GM18508 (cell line): ENCODE measurements around the gene FRMD5.

Experiments
- ATAC-seq: cut with Tn5 transposase; IDR thresholded peaks from one replicate; pipeline ENCODE4 v1.9.1; 2021; ENCODE audit warnings: moderate number of reproducible peaks; ENCODE audit not compliant: insufficient read depth, unreplicated experiment

Gene FRMD5

DNA sequence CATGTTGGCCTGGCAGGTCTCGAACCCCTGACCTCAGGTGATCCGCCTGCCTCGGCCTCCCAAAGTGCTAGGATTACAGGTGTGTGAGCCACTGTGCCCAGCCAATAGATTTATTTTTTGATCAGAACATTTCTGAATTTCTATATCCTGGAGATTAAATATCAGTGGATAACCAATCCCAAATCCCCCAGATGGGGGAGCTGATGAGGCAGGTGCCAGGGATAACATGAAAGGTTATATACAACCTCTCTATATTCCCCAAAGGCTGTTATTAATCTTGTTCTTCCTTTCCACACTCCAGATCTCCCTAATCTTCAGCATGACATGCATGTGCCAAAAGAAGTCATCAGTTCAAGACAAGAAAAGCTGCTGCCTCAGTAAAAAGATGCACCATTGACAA, 256.0 kb downstream of the FRMD5 start:
- no peak for ATAC-seq

DNA sequence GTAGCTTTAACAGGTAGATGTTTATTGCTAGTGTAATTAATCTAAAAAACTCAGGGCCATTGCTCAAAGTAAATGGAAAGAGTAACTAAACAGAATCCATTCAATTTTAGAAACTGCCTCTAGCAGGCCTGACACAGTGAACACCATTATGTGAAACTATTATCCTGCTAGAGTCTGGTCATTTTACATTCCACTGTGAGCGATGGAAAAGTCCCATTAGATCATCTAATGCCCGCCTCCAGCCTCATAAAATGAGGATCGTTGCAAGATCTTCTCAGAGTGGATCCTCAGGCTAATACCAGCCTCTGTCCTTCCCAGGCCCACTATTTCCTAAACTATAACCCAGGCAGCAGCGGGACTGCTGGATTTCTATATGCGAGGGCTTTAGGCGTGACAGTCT, 260.6 kb downstream of the FRMD5 start:
- no peak for ATAC-seq

DNA sequence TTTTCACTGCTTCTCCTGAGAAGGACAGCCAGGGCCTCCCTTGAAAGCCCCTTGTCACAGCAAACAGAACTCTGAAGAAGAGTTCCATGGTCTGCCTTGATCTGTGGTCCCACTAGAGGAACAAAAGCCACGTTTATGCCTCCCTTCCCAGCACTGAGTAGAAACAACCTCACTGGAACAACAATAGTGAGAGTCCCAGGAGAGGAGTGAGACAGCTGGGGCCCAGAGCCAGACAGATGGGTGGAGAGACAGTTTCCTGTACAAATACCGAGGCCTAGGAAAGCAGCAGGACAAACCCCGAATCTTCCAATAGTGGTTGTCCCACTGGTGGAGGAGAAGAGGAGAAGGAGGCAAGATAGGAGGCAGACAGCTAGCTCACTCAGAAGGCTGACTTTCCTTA, 262.2 kb downstream of the FRMD5 start:
- no peak for ATAC-seq

DNA sequence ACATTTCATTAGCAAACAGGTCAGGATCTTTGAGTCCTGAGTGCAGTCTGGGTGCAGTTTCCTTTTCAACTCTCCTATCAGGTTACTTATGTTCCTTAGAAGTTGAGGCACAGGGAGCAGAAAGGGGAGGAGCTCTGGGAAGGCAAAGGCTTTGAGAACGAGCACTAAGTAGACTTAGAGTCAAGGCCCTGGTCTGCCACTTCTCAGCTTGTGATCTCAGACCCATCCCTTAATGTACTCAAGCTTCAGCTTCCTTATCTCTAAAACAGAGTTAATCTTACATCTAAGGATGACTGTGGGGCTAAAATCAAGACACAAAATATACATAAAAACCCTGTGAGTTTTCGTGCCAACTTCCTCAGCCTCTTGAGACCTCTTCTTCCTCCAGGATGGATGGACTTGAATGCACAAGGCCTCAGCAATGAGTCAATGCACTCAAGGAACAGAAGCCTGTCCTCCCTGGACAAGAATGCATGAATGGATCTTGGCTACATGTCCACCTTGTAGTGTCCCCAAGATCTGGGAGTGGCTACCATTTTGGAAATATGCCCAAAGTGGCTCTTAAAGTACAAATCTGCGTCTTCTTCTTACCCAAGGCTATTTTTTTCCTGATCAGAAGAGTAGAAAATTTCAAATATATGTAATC, 263.2 kb downstream of the FRMD5 start:
- ATAC-seq, result no peak

DNA sequence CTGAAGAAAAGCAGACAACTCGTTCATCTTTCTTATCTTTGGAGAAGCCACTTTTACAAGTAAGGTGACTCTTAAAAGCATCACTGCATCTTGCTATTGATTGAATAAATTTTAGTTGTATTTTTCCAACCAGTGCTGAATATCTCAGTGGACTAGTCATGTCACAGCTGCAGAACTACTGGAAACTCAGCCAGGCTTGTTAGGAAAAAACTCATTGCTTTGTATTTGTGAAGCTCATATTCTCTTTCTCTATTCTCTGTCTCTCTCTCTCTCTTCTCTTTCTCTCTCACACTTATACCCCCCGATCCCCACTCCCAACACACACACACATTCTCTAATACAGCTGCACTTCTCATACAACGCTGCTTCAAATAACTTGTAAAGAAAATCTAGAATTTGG, 264.0 kb downstream of the FRMD5 start:
- ATAC-seq, result no peak

DNA sequence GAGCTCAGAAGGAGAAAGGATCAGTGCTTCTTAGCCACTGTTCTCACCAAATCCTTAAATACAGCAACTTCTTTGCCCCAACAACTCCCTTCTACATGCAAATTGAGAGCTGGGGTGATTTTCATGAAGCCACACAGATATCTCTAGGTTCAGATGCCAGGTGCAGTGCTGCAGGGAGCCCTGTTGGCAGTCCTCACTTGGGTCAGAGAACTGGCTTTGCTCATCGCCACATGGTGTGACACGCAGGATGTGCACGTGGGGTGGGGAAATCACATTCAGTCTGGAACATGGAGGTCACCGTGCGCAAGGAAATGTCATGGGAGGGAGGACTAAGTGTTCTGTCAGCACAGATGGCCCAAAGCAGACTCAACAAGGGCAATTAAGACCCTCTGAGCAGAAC, 264.5 kb downstream of the FRMD5 start:
- ATAC-seq, result no peak

DNA sequence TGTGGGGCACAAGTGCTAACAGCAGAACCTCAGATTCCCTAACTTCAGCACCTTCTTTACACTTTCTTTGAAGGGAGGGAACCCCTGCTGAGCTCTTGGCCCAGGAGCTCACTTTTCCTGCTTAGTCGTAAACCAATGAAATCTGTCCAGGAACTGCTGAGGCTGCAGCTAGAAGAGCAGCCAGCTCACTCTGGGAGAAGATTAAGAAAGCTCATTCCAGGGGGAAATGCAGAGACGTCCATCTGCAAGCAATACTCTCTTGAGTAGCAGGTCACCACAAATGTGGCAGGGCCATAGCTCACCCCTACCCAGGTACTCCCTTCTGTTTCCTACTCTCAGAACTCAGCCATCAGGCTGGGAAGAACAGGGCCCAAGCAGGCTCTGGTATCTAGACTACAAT, 265.0 kb downstream of the FRMD5 start:
- no peak for ATAC-seq

DNA sequence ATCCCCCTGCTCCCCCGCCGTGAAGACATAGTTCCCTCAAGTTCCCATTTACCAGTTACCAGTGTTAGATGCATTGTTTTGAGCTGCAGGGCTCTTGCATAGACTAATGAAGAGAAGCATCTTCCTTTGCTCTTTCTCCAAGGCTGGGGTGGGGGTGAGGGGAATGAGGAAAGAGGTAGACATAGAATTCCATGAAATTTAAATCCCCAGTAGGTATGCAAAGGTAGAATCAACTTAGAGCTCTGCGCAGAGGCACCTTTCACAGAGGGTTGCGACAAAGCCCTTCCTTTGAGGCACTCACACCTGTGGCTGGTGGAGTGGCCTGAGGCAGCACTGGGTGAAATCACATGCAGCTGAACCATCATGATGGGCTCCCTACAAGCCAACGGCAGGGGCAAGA, 266.9 kb downstream of the FRMD5 start:
- no peak for ATAC-seq

DNA sequence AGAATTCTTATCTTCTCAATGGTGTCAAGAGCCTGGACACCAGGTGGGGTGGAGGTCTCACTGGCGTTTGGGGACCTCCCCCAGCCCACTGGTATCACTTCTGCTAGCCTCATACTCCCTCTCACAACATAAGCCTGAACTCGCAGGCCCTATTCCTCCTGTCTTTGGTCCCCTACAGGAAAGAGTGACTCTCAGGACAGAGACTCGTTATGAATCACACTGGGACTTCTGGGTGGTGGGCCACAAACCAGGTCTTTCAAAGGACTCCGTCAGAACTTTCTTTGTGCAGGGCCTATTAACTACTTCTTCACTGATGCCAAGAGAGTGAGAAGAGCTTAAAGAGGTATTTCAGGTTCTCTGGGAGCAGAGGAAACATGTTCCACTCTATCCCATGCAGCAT, 267.9 kb downstream of the FRMD5 start:
- no peak for ATAC-seq

DNA sequence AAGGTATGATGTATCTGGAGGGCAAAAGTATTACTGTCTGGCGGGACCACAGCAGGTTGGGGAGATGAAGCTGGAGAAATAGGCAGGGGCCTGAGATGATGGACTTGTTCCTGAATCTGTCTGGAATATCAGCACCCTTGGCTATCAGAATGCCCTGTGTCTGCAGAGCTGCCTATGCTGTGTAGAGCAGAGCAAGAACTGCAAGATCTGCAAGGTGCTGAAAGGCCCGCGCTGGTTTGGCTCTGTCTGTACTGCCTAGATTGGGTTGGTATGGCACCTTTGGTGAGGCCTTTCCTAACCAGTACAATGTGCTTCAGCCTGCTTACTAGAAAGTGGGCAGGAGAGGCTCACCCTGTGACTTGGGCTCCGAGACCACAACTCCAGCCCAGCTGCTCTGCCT, 271.5 kb downstream of the FRMD5 start:
- ATAC-seq, result no peak

DNA sequence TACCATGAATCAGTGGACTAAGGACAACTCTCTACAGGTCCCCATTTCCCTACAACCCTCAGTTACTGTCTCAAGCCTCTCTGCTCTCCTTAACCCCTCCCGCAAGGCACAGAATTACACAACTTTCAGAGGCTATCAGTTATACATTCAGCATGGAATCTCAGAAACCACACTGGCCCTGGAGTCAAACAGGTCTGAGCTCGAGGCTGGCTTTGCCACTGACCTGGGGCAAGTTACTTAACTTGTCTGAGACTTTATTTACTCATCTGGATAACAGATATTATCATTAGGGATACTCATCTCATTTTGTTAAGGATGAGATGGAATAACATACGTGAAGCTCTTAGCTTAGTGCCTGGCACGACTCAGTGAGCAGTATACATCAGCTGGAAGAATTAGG, 273.1 kb downstream of the FRMD5 start:
- no peak for ATAC-seq

DNA sequence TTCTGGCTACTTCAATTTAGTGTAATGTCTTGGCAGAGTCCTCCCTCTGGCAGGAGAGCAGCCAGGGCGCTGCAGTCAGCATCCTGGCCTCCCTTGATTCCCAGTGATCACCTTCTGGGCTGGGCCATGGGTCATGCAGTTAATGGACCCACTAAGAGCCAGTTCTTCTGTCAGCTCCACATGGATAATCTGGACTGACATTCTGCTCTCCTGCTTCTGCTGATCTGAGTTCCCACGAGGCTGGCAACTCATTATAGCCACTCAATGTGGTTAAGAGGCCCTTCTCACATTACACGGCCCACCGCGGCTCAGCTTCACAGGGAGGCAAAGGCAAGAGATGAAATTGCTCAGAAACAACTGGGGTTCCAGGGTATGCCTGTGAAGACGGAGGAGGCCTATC, 274.3 kb downstream of the FRMD5 start:
- ATAC-seq, result no peak

DNA sequence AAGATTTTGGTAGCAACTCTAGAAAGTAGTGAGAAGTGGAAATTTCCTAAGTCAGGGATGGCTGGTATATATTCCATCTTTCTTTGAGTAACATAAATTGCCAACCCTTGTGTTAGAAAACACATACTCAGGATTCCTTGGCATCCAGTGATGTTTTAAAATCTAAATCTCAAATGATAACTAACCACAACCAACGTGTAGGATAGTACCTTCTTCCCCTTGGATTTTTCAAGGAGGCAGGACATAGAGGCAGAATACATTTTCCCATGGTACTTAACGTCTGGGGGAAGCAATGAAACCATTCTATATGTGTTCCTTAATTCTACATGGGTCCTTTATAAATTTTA, 274.8 kb downstream of the FRMD5 start:
- no peak for ATAC-seq

DNA sequence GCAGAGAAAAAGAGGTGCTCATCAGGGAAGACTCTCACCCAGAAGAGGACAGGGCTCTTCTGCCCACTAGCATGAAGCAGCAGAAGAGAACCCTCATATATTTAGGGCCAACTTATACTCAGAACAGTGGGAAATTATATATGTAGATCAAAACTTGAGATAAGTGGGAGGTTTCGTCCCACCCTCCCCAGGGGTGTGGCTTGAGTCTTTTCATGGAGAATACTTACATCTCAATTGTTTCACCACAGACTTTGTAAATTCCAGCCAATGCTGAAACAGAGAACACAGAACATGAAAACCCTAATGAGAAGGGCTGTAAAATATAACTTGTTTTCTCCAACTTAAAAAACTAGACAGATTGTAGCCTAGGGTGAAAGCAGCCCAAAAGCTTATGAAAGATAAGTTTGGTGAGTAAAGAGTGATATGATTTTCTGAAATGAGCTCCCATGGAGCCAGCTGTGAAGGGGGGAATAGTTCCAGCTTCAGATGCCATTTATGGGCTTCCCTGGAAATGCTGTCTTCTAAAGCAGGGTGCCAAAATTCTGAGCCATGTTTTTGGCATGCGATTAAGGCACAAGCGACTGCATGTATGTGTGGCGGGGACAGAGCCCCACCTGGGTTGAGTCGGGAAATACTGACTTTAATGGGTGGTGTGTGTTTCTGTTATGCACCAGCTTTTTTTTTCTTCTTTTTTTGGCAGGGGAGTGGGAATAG, 275.4 kb downstream of the FRMD5 start:
- ATAC-seq, result no peak

DNA sequence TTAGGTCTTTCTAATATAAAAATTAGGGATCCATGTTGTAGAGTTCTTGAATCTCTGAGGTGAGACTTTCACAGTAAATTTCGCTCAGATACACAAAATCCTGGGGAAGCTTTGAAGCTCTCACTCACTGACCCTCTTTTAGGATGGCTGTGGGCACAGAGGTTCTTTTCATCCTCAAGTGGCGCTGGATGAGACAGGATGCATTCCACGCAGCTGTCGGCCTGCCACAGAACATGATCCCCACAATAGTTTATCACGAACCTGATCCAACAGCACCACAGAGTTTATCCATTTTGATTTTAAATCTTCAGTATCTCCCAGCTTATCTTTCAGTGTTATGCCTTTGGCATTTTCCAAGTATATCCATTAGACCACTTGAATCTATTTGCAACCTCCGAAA, 276.4 kb downstream of the FRMD5 start:
- ATAC-seq, result no peak

DNA sequence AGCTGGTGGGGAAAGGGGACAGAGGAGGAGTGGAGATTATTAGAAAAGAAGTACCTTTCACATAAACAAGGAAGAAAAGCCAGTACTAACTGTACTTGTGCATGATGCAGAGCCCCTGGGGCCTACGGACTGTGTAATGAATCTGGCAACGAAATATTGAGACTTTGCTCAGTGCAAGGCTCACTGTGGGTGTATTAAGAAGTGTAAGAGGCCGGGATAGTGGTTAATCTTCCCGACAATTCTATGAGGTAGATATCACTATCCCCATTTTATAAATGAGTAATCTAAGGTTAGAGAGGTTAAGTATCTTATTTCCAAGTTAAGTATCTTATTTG, 278.8 kb downstream of the FRMD5 start:
- ATAC-seq, result no peak

DNA sequence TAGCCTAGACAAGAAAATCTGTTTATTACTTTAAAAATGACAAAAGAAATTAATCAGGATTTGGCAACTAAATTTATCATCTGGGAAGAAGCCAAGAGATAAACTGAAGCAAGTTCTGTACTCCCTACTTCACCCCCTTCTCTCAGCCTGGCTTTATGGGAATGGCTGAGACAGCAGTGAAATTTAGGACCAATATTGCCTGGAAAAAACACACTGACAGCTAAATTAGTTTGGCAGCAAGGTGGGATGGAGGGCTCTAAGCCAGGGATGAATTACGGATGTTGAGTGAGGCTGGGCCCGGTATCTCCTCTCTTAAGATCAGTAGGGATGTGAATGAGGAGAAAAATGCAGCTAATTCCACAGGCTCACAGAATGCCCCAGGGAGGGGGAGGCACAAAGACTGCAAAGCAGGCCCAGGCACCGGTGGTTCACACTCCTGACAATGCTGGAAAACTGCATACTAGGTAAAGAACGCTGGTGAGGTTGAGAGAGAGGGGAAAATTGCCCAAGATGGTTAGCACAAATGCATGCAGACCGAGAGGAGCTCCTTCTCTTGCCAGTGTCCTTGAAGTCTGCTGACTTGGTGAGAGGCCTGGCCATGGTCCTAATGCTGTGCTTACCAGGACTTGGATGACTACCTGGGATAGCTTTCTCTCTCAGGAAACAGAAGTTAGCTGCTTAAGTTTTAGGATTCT, 279.3 kb downstream of the FRMD5 start:
- no peak for ATAC-seq

DNA sequence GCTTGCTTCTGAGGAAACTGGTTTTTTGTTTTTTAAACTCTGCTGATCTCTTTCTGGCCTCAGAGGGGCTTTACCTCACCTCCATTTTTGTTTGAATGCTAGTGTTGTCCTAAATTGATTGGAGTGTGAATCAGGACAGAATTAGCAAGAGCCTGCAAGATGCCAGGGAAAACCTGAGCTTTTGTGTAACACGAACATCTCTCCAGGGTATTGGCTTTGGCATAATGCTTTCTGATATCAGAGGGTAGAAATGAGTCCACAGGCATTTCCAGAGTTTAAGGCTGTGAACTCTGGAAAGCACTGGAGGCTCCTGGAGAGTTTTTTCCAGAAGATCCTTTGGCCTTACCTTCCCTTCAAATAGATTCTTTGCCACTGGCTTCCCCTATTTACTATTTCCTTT, 281.1 kb downstream of the FRMD5 start:
- ATAC-seq, result no peak

DNA sequence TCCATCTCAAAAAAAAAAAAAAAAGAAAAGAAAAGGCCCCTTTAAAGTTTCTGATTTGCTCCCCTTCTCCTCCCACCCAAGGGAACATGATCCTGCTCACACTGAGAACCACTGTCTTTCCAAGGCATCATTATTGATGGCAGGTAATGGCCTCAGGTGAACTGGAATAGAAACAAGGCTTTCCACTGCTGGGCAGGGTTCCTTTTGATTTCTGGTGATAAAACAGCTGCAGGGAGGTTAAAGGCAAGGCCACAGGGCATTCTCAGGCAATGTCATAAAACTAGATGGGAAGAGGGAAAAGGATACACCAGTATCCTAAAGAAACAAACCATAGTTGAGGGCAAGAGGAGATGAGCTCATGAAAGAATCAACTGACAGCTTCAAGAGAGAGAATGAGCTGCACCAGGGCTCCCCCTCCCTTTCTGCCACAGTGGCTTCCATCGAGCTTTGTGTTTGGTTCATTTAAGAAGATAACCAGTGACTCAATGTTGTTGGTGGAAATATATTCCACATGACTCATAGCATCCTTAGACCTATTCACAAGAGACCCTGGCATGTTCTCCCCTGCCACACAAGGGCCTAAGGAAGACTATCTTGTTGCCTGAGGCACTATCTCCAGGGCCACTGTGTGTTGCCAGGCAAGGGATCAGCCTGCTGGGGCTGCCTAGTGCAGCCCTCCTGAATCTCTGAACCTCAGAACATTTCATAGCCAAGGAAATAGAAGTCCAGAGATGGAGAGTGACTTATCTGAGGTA, 281.9 kb downstream of the FRMD5 start:
- no peak for ATAC-seq

DNA sequence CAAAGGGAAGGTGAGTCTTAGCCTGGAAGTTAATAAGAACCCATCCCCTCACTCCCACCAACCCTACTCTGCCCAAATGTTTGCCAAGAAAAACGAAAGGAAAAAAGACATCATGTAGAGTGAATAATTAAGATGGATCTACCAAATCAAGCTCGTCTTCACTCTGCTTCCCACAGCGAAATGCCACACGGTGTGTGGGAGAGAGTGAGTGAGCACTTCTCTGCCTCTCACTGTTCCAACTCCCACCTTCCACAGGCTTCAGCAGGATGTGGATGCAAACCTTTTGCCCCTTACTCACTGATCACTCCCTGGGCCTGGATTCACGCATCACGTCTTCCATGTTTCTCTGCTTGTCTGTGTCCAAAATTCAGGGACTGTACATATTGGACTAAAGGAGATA, 282.9 kb downstream of the FRMD5 start:
- ATAC-seq, result no peak

DNA sequence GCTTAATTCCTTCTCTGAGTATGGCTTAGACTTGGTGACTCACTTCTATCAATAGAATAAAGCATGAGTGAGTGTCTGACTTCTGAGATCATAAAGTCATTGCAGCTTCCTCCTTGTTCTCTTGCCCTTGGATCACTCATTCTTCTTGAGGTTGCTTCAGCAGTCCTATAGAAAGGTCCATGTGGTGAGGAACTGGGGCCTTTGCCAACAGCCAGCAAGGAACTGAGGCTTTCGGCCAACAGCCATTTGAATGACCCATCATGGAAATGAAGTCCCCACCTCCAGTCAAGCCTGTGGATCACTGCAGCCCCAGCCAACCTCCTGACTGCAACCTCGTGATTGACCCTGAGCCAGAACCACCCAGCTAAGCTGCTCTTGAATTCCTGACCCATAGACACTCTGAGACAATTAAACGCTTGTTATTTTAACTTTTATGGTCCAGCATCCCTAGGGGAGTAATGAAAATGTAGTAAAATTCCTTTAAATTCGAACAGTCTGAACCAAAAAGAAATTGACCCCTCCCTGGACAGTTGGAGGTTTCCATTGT, 283.8 kb downstream of the FRMD5 start:
- no peak for ATAC-seq
